ENCODE results near the gene ZYX.

DNA sequence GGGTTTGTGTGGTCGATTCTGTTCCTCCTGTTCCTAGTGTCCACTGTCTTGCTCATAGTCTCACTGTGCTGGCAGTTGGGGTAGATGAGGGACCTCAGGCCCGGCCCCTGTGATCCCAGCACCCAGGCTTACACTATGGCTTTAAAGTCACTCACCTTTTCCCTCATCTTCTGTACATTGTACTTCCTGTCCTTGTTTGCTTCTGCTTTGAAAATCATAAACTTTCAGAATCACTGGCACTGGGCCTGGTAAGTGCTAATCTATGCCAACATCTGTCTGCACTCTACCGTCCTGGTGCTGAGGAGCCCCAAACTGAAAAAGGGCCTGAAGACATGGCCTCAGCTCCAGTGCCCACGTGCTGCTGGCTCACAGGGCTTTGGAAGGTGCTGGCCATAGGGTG lies 56.4 kb downstream of the ZYX start:
- TF ChIP-seq EZH2 (IDR thresholded peaks at IDR 0.05; ENCODE audit: borderline replicate concordance), result no peak
- TF ChIP-seq, protein P1, sequence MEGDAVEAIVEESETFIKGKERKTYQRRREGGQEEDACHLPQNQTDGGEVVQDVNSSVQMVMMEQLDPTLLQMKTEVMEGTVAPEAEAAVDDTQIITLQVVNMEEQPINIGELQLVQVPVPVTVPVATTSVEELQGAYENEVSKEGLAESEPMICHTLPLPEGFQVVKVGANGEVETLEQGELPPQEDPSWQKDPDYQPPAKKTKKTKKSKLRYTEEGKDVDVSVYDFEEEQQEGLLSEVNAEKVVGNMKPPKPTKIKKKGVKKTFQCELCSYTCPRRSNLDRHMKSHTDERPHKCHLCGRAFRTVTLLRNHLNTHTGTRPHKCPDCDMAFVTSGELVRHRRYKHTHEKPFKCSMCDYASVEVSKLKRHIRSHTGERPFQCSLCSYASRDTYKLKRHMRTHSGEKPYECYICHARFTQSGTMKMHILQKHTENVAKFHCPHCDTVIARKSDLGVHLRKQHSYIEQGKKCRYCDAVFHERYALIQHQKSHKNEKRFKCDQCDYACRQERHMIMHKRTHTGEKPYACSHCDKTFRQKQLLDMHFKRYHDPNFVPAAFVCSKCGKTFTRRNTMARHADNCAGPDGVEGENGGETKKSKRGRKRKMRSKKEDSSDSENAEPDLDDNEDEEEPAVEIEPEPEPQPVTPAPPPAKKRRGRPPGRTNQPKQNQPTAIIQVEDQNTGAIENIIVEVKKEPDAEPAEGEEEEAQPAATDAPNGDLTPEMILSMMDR (IDR thresholded peaks at IDR 0.05; ENCODE audit: poor library complexity), result no peak
